ENCODE results near the gene TLR10.
"Not testable (repeated sequence)": the region's sequence is repeated elsewhere in the genome, so short reads cannot be mapped to it uniquely, and the experiment has no call there.

Gene TLR10

GRCh38 chr4:38768968-38769394 lies 13.8 kb downstream of the TLR10 start:
- no peak overlapping the region for H3K4me3 ChIP-seq (IDR thresholded peaks at IDR 0.05; ENCODE audit: insufficient read depth, low read depth, low read length)
- H3K4me2 ChIP-seq = no peak overlapping the region
- H4K20me1 ChIP-seq (ENCODE audit: insufficient read depth) = no peaks in the 10 kb centered on the region
- H3K79me2 ChIP-seq (ENCODE audit: insufficient read depth, low read depth) = no peaks in the 10 kb centered on the region
- H3K4me1 ChIP-seq (ENCODE audit: low read depth, poor library complexity, severe bottlenecking) = no peaks in the 10 kb centered on the region
- no peaks in the 10 kb centered on the region for H3K27me3 ChIP-seq (ENCODE audit: insufficient read depth, low read depth)
- no peak overlapping the region for H2AFZ ChIP-seq (ENCODE audit: low read depth)
- TF ChIP-seq CTCF (conservative IDR thresholded peaks at IDR 0.05; ENCODE audit: low read depth, low read length) = no peak
- H3K36me3 ChIP-seq (ENCODE audit: insufficient read depth) = no peaks in the 10 kb centered on the region
- no peak overlapping the region for H3K27ac ChIP-seq
- H3K9ac ChIP-seq = no peak overlapping the region

- H4K20me1 ChIP-seq (ENCODE audit: insufficient read depth); H3K4me1 ChIP-seq (ENCODE audit: low read depth, poor library complexity, severe bottlenecking); H3K79me2 ChIP-seq (ENCODE audit: insufficient read depth, low read depth); H3K4me2 ChIP-seq; H3K36me3 ChIP-seq (ENCODE audit: insufficient read depth); H3K27ac ChIP-seq; H3K9ac ChIP-seq; H3K4me3 ChIP-seq (IDR thresholded peaks at IDR 0.05; ENCODE audit: insufficient read depth, low read depth, low read length); H2AFZ ChIP-seq (ENCODE audit: low read depth); H3K27me3 ChIP-seq (ENCODE audit: insufficient read depth, low read depth): not testable (repeated sequence)
Observed at GRCh38 chr4:38766940-38767339, 15.8 kb downstream of the TLR10 start.

- H3K4me3 ChIP-seq (IDR thresholded peaks at IDR 0.05; ENCODE audit: insufficient read depth, low read depth, low read length) = no peak overlapping the region
- no peak overlapping the region for H3K9ac ChIP-seq
- no peaks in the 10 kb centered on the region for H4K20me1 ChIP-seq (ENCODE audit: insufficient read depth)
- no peaks in the 10 kb centered on the region for H3K79me2 ChIP-seq (ENCODE audit: insufficient read depth, low read depth)
- no peaks in the 10 kb centered on the region for H3K27me3 ChIP-seq (ENCODE audit: insufficient read depth, low read depth)
- H2AFZ ChIP-seq (ENCODE audit: low read depth) = no peak overlapping the region
- H3K36me3 ChIP-seq (ENCODE audit: insufficient read depth) = no peaks in the 10 kb centered on the region
- no peak overlapping the region for H3K4me2 ChIP-seq
- TF ChIP-seq CTCF (conservative IDR thresholded peaks at IDR 0.05; ENCODE audit: low read depth, low read length) = no peak
- no peaks in the 10 kb centered on the region for H3K4me1 ChIP-seq (ENCODE audit: low read depth, poor library complexity, severe bottlenecking)
- H3K27ac ChIP-seq = no peak overlapping the region
Observed at GRCh38 chr4:38765382-38765781, 17.4 kb downstream of the TLR10 start.

- Histone ChIP-seq H3K9ac (no peak overlapping the region), H3K79me2 (ENCODE audit: insufficient read depth, low read depth) (no peaks in the 10 kb centered on the region), H3K27me3 (ENCODE audit: insufficient read depth, low read depth) (no peaks in the 10 kb centered on the region), H3K4me1 (ENCODE audit: low read depth, poor library complexity, severe bottlenecking) (no peaks in the 10 kb centered on the region), H3K27ac (no peak overlapping the region), H3K4me3 (IDR thresholded peaks at IDR 0.05; ENCODE audit: insufficient read depth, low read depth, low read length) (no peak overlapping the region), H3K36me3 (ENCODE audit: insufficient read depth) (no peaks in the 10 kb centered on the region), H3K4me2 (no peak overlapping the region), H4K20me1 (ENCODE audit: insufficient read depth) (no peaks in the 10 kb centered on the region), H2AFZ (ENCODE audit: low read depth) (no peak overlapping the region)
- TF ChIP-seq CTCF (conservative IDR thresholded peaks at IDR 0.05; ENCODE audit: low read depth, low read length) = no peak
Observed at GRCh38 chr4:38764277-38764676, 18.5 kb downstream of the TLR10 start.

DNA sequence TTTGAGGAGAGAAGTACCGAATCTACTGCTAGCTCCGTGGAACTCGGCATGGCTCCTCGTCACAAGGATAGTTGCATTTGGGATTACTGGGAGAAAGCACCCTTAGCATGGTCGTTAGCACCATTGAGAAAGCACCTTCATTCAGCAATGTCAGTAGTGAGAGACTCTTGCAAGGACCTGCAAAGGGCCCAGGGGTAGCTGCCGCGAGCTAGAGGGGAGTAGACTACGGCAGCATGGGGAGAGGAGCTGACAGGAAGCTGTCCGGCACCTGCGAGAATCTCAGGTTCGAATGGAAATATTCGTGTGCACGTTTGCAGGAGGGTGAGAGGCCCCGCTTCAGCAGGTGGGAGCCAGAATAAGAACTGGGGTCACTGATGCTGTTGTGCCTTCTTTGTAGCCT lies 20.2 kb downstream of the TLR10 start:
- H3K4me2 ChIP-seq = no peak overlapping the region
- H3K79me2 ChIP-seq (ENCODE audit: insufficient read depth, low read depth) = no peaks in the 10 kb centered on the region
- H3K4me1 ChIP-seq (ENCODE audit: low read depth, poor library complexity, severe bottlenecking) = no peaks in the 10 kb centered on the region
- no peaks in the 10 kb centered on the region for H3K27me3 ChIP-seq (ENCODE audit: insufficient read depth, low read depth)
- no peak overlapping the region for H2AFZ ChIP-seq (ENCODE audit: low read depth)
- H3K36me3 ChIP-seq (ENCODE audit: insufficient read depth) = no peaks in the 10 kb centered on the region
- no peak for TF ChIP-seq CTCF (conservative IDR thresholded peaks at IDR 0.05; ENCODE audit: low read depth, low read length)
- no peaks in the 10 kb centered on the region for H4K20me1 ChIP-seq (ENCODE audit: insufficient read depth)
- no peak overlapping the region for H3K27ac ChIP-seq
- H3K4me3 ChIP-seq (IDR thresholded peaks at IDR 0.05; ENCODE audit: insufficient read depth, low read depth, low read length) = no peak overlapping the region
- H3K9ac ChIP-seq = no peak overlapping the region

All from KMS-11 (cell line).